HepG2 (cell line): ENCODE measurements around the gene CD300LF. TPM values are rescaled to one million over a fixed set of nuclear protein-coding genes. Genes with fewer than 3 reads are reported as not detected.

Experiments used
- CENPBD1 ChIP-seq: sonication (generic); formaldehyde crosslinking; IDR thresholded peaks from 2 replicates; pipeline ENCODE4 v1.8.0; 2022; ENCODE audit warnings: missing genetic modification reagents, low read depth, mild to moderate bottlenecking, borderline replicate concordance
- ETV5 ChIP-seq: IDR thresholded peaks from 2 replicates; pipeline ENCODE4 v1.6.1; 2018; ENCODE audit warnings: missing biosample characterization, missing genetic modification reagents, inconsistent platforms, borderline replicate concordance
- FOXO4 ChIP-seq: sonication (generic); formaldehyde crosslinking; conservative IDR thresholded peaks from 2 replicates; pipeline ENCODE4 v1.8.1; 2023; ENCODE audit warnings: missing genetic modification reagents
- HMGXB4 ChIP-seq, 2 experiments: sonication (generic) in 1 of 2; formaldehyde crosslinking in 1 of 2; IDR thresholded peaks; 2 replicates each; pipeline versions ENCODE4 v1.4.0 to v1.6.1; 2018 to 2020; ENCODE audit warnings: missing genetic modification reagents in 2 of 2, borderline replicate concordance in 1 of 2, low read depth in 1 of 2, mild to moderate bottlenecking in 1 of 2, missing biosample characterization in 1 of 2
- MYC ChIP-seq: sonication (generic); formaldehyde crosslinking; IDR thresholded peaks from 2 replicates; pipeline ENCODE4 v1.9.0; 2021; ENCODE audit warnings: missing genetic modification reagents, borderline replicate concordance
- NFYB ChIP-seq: sonication (generic); formaldehyde crosslinking; IDR thresholded peaks from 2 replicates; pipeline ENCODE4 v1.4.0; 2020; ENCODE audit warnings: missing genetic modification reagents
- SIN3B ChIP-seq: fragments of 150-350 bp; IDR thresholded peaks from 2 replicates; pipeline ENCODE4 v1.6.1; 2014; ENCODE audit warnings: low read length
- SMAD9 ChIP-seq: sonication (generic); formaldehyde crosslinking; IDR thresholded peaks from 2 replicates; pipeline ENCODE4 v1.5.1; 2020; ENCODE audit warnings: mild to moderate bottlenecking, missing genetic modification reagents
- ZBTB1 ChIP-seq: sonication (generic); formaldehyde crosslinking; IDR thresholded peaks from 2 replicates; pipeline ENCODE4 v1.4.0; 2020; ENCODE audit warnings: missing genetic modification reagents, borderline replicate concordance
- ZFP91 ChIP-seq: sonication (generic); formaldehyde crosslinking; IDR thresholded peaks from 2 replicates; pipeline ENCODE4 v1.9.0; 2022; ENCODE audit warnings: missing genetic modification reagents, mild to moderate bottlenecking, borderline replicate concordance
- ZNF318 ChIP-seq: sonication (generic); formaldehyde crosslinking; IDR thresholded peaks from 2 replicates; pipeline ENCODE4 v1.4.0; 2020; ENCODE audit warnings: mild to moderate bottlenecking, missing genetic modification reagents
- ZNF496 ChIP-seq: sonication (generic); formaldehyde crosslinking; IDR thresholded peaks from 2 replicates; pipeline ENCODE4 v1.8.1; 2023; ENCODE audit warnings: mild to moderate bottlenecking, moderate library complexity, missing genetic modification reagents; ENCODE audit not compliant: insufficient replicate concordance
- ZNF546 ChIP-seq: sonication (generic); formaldehyde crosslinking; conservative IDR thresholded peaks from 2 replicates; pipeline ENCODE4 v1.8.1; 2023; ENCODE audit warnings: mild to moderate bottlenecking, missing genetic modification reagents
- ZNF564 ChIP-seq: sonication (generic); formaldehyde crosslinking; IDR thresholded peaks from 2 replicates; pipeline ENCODE4 v1.8.1; 2023; ENCODE audit warnings: mild to moderate bottlenecking, missing genetic modification reagents
- ZNF792 ChIP-seq: IDR thresholded peaks from 2 replicates; pipeline ENCODE4 v1.6.1; 2016
- polyA plus RNA-seq, 8 experiments: library from polyadenylated mRNA; depleted of rRNA in 3 of 8; stranded (reverse) in 7 of 8; unstranded in 1 of 8; fragments of >200 nt; fragmentation: Illumina TruSeq in 4 of 8; extraction: Trizol in 4 of 8; gene quantifications; 2 replicates each; pipeline versions ENCODE4 v1.2.1 to v1.2.3, GENCODE V29; 2011 to 2016; ENCODE audit warnings: low read depth in 4 of 8, missing spikeins in 1 of 8, mixed read lengths in 1 of 8; ENCODE audit not compliant: insufficient read depth in 1 of 8
- total RNA-seq, 5 experiments: library from RNA; depleted of rRNA; stranded (reverse); fragments of >200 nt; fragmentation: Illumina TruSeq; extraction: Trizol; gene quantifications; 2 replicates each; pipeline ENCODE4 v1.2.3, GENCODE V29; 2016; ENCODE audit warnings: low read depth in 1 of 5

The CD300LF gene
- total and polyA plus RNA-seq, 2 of the 13 experiments (the other 11 are each of a cell fraction or from before 2014, with no cell fraction given): not detected

- TF ChIP-seq HMGXB4 (CRISPR knock-in tag; IDR thresholded peaks at IDR 0.05; ENCODE audit: borderline replicate concordance in 1 of 2, low read depth in 1 of 2) (0 out of 4 replicates have a peak, but pooled peaks of 1 of the 2 experiments have one; percentile 21), ZNF546 (CRISPR knock-in tag) (no peak), ZNF564 (no peak), CENPBD1 (CRISPR knock-in tag) (no peak), ETV5 (no peak), ZFP91 (no peak), NFYB (CRISPR knock-in tag) (no peak), ZNF318 (no peak), FOXO4 (CRISPR knock-in tag) (0 out of 2 replicates have a peak, but pooled peaks have one; percentile 60), ZNF792 (CRISPR knock-in tag) (no peak), SIN3B (no peak), ZNF496 (CRISPR knock-in tag) (no peak), SMAD9 (no peak), MYC (no peak), ZBTB1 (no peak)
Observed at GRCh38 chr17:74752822-74753401, 40.2 kb upstream of the CD300LF start (continued).
